Psoas muscle (tissue), 8 donors: Measurements from ENCODE around the gene WDR73. TPM values are rescaled to one million over a fixed set of nuclear protein-coding genes. Genes with fewer than 3 reads are reported as not detected.
A peak's percentile ranks its signal among the peaks of the same experiment; 100 is the strongest.

ENCODE experiments used
- ATAC-seq, 4 donors: fragments of 200-7000 bp; cut with Tn5 transposase; one replicate each; pipeline ENCODE4 v1.9.1; 2020; ENCODE audit warnings: moderate library complexity in 3 of 4, mild to moderate bottlenecking in 2 of 4
- DNase-seq, 2 donors: peaks; one replicate each; pipeline ENCODE4 v3.0.0-alpha.2; 2020
- H3K27ac ChIP-seq: fragments of 200-600 bp; one replicate; pipeline ENCODE4 v1.8.0; 2022
- H3K27me3 ChIP-seq, 3 donors: fragments of 200-600 bp in 1 of 3; one replicate each; pipeline versions ENCODE4 v1.6.1 to v1.8.0; 2013 to 2022; ENCODE audit warnings: low read length in 2 of 3, mild to moderate bottlenecking in 2 of 3, moderate library complexity in 1 of 3; ENCODE audit not compliant: insufficient read depth in 3 of 3
- H3K36me3 ChIP-seq, 2 donors: fragments of 200-600 bp in 1 of 2; one replicate each; pipeline versions ENCODE4 v1.6.1 to v1.8.0; 2013 to 2022; ENCODE audit warnings: low read depth in 1 of 2, mild to moderate bottlenecking in 1 of 2, moderate library complexity in 1 of 2; ENCODE audit not compliant: insufficient read depth in 1 of 2
- H3K4me1 ChIP-seq: fragments of 200-600 bp; one replicate; pipeline ENCODE4 v1.8.0; 2022
- H3K4me3 ChIP-seq: fragments of 200-600 bp; one replicate; pipeline ENCODE4 v1.8.0; 2022; ENCODE audit warnings: mild to moderate bottlenecking
- H3K9me3 ChIP-seq: fragments of 200-600 bp; one replicate; pipeline ENCODE4 v1.8.0; 2022
- WGBS, 3 donors: extraction: QIAGEN DNeasy Blood & Tissue Kit; methylation state at CpG; one replicate each; pipeline versions ENCODE4 v1.1.6 to v1.1.7; 2013; 5-methylcytosine and 5-hydroxymethylcytosine counted together
- intact Hi-C, 2 donors: fragments of 100-400 bp; cut with DNase I; formaldehyde crosslinking; loops; one replicate each; pipeline versions ENCODE4 v1.11.0 to v1.14.2; 2022
- polyA plus RNA-seq, 3 donors: library from polyadenylated mRNA; stranded (reverse); fragments of 200-250 nt; gene quantifications; one replicate each; pipeline ENCODE4 v1.2.3, GENCODE V29; 2013
- total RNA-seq, 4 donors: library from RNA; stranded (reverse); fragmentation: NEBNext Ultra II Directional in 2 of 4; extraction: Animal tissue kit (Norgen Biotek cat#: 25700) in 2 of 4; gene quantifications; one replicate each; pipeline versions ENCODE4 v1.2.1 to v1.2.4, GENCODE V29; 2021 to 2023
- TF ChIP-seq, protein P1 (sequence below): fragments of 200-600 bp; IDR thresholded peaks from one replicate; pipeline ENCODE4 v1.8.0; 2022; ENCODE audit warnings: antibody characterized with exemption
- donor health status: healthy with polysubstance abuse.
- donor health status: DM: no; HTN: no; CAD: no; lungs with moderate emphysema.
- donor health status: Bipolar disorder and iron deficiency.
- donor health status: healthy.
- donor health status: DM: yes; HTN: yes; CAD: no.
- donor health status: DM: no; HTN: no; CAD: no.
- donor health status: DM: no; HTN: no; CAD: no.
- donor health status: DM: yes; HTN: yes; CAD: no.

The WDR73 gene
- total and polyA plus RNA-seq, 7 donors: 8.9 to 22.0 (median 13.6) TPM

DNA sequence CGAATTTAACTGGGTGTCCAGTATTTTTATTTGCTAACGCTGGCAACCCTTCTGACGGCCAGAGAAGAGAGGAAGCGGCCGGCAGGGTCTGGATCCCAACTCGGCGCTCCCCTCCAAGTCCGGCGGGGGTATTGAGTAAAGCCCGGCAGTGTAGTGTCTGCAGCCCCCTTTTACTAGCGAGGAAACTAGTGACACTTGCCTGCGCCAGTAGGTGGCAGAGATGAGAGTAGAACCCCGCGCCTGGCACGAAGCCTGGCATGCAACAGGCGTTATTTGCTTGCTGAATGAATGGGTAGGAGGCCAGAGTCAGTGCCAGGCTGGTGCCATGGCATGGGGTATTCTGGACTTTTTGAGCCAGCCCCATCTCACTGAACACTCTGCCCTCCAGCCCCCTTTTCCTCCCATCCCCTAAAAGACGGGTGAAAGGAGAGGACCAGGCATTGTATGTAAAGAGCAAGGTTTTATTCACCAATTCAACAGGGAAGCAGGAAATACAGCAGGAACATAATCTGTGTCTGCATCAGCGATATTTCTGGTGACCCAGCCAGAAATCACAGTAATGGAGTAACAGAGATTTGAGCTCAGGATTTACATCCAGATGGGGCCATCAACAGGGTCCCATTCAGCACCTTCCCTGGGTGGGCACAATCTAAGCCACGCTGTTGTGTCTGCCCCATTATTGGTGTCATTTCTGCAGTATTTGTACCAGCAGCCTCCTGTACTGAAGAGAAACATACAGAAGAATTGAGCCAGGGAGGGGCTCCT is 788 bp upstream of the WDR73 start:
- peak; percentile 66 to 73 (median 70) for ATAC-seq
- H3K27ac ChIP-seq: peak overlapping the region; percentile 85
- peaks cover 0 to 34% of the 10 kb centered on the region in 2 donors for H3K36me3 ChIP-seq
- no peaks in the 10 kb centered on the region for H3K9me3 ChIP-seq
- H3K4me1 ChIP-seq: peaks cover 26% of the 10 kb centered on the region
- DNase-seq: peak; percentile 83 to 89
- 4 to 6% (median 5%) methylated on average over 19 of the region's 19 CpGs for WGBS, 3 donors
- peak overlapping the region; percentile 83 for H3K4me3 ChIP-seq
- TF ChIP-seq, protein P1, sequence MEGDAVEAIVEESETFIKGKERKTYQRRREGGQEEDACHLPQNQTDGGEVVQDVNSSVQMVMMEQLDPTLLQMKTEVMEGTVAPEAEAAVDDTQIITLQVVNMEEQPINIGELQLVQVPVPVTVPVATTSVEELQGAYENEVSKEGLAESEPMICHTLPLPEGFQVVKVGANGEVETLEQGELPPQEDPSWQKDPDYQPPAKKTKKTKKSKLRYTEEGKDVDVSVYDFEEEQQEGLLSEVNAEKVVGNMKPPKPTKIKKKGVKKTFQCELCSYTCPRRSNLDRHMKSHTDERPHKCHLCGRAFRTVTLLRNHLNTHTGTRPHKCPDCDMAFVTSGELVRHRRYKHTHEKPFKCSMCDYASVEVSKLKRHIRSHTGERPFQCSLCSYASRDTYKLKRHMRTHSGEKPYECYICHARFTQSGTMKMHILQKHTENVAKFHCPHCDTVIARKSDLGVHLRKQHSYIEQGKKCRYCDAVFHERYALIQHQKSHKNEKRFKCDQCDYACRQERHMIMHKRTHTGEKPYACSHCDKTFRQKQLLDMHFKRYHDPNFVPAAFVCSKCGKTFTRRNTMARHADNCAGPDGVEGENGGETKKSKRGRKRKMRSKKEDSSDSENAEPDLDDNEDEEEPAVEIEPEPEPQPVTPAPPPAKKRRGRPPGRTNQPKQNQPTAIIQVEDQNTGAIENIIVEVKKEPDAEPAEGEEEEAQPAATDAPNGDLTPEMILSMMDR: peak; percentile 55
- H3K27me3 ChIP-seq: no peaks in the 10 kb centered on the region
- intact Hi-C loops: loop anchor here (5.0 to 10.0 kb wide), 5 partner anchors 53 to 270 kb away; partner anchors contain the start of genes ALPK3 (in 1 of the 2) and ZSCAN2 (in 1 of the 2)

DNA sequence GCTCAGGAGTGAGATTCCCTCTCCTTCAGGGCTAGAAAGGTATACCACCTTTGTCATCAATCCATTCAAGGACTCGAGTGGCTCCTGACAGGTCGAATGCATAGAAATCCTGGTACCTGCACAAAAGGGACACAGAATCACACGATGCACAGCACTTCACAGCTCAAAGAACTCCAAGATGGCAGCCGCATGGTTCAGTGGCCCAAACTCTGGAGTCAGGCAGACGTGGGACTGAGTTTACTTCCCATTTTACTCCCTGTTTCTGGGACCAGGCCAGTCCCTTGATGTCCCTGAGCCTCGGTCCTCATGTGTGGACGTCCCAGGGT is 536 bp downstream of the WDR73 start:
- peak overlapping the region; percentile 83 for H3K4me3 ChIP-seq
- peaks cover 0 to 48% of the 10 kb centered on the region in 2 donors for H3K36me3 ChIP-seq
- H3K4me1 ChIP-seq: peaks cover 26% of the 10 kb centered on the region
- 14 to 18% (median 17%) methylated on average over 7 of the region's 7 CpGs for WGBS, 3 donors
- no peaks in the 10 kb centered on the region for H3K9me3 ChIP-seq
- ATAC-seq (peak in 1 of 4 donors; percentile 2), DNase-seq (no peak)
- H3K27me3 ChIP-seq: no peaks in the 10 kb centered on the region
- peak overlapping the region; percentile 85 for H3K27ac ChIP-seq
- intact Hi-C loops: loop anchor here (5.0 to 10.0 kb wide), 4 partner anchors 51 to 271 kb away; partner anchors contain the start of genes ALPK3 (in 1 of the 2) and ZSCAN2 (in 1 of the 2)
- TF ChIP-seq, protein P1: no peak

DNA sequence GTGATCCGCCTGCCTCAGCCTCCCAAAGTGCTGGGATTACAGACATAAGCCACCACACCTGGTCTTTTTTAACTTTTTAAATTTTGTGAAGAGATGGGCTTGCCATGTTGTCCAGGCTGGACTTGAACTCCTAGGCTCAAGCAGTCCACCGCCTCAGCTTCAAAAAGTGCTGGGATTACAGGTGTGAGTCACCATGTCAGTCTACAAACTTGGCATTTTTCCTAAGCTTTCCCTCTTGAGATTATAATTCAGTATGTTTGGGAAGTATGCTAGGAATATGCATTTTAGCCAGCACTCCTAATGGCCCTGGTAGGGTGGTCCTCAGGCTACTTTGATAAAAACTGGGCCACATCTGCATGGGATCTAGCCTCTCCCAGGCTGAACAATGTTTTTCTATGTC is 4.4 kb downstream of the WDR73 start:
- no peaks in the 10 kb centered on the region for H3K9me3 ChIP-seq
- H3K4me1 ChIP-seq: peaks cover 12% of the 10 kb centered on the region
- no peak overlapping the region for H3K4me3 ChIP-seq
- intact Hi-C loops: loop anchor here (5.0 to 10.0 kb wide), 4 partner anchors 47 to 275 kb away; partner anchors contain the start of genes ALPK3 (in 1 of the 2) and ZSCAN2 (in 1 of the 2)
- TF ChIP-seq, protein P1: no peak
- peaks cover 0 to 86% of the 10 kb centered on the region in 2 donors for H3K36me3 ChIP-seq
- no peak overlapping the region for H3K27ac ChIP-seq
- no peaks in the 10 kb centered on the region for H3K27me3 ChIP-seq
- ATAC-seq (no peak), DNase-seq (no peak)
- WGBS, 3 donors: 93 to 98% (median 96%) methylated on average over 2 of the region's 2 CpGs

DNA sequence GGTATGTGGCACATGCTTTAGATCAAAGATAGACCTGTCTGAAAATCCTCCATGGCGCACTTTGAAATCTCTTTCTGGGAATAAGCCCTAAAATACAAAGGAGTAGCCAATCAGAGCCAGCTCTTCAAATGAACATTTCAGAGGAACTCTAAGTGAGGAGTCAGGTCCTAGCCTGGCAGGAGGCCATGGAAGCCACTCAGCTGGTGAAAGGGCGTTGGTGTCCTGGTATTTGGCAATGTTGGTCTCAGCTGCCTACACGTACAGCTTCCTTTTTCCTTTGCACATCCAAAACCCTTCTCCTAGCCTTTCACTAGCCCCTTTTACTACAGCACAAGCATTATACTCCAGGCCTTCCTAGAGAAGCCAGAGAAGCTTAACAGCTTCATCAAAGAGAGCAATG is 5.5 kb downstream of the WDR73 start:
- Histone ChIP-seq H3K36me3 (peaks cover 0 to 98% of the 10 kb centered on the region in 2 donors), H3K9me3 (no peaks in the 10 kb centered on the region), H3K4me1 (peaks cover 12% of the 10 kb centered on the region), H3K27me3 (no peaks in the 10 kb centered on the region), H3K4me3 (no peak overlapping the region), H3K27ac (no peak overlapping the region)
- intact Hi-C loops: no loop called here
- TF ChIP-seq, protein P1: no peak
- peak in 1 of 4 donors; percentile 44 for ATAC-seq
- WGBS, 3 donors: 42 to 59% (median 47%) methylated on average over 3 of the region's 3 CpGs
- peak; percentile 61 to 78 for DNase-seq
